ENCODE measurements around the gene HPCAL1. TPM values are rescaled to one million over a fixed set of nuclear protein-coding genes. Genes with fewer than 3 reads are reported as not detected.

Gene HPCAL1
- total and polyA plus RNA-seq, 2 of the 4 experiments (the other 2 are of a cell fraction) = 8.2 to 33.7 TPM

GRCh38 chr2:10377747-10378085 lies 75.0 kb downstream of the HPCAL1 start:
- no peak overlapping the region for H2BK20ac ChIP-seq (ENCODE audit: low read depth, low read length)
- H3K14ac ChIP-seq (replicated peaks; ENCODE audit: low read depth, low read length) = no peak overlapping the region
- H2AK5ac ChIP-seq (ENCODE audit: low read depth, low read length) = no peak overlapping the region
- POLR2A ChIA-PET (ENCODE audit: unreplicated experiment) = no interaction called here
- H4K91ac ChIP-seq (ENCODE audit: insufficient read depth, low read depth, low read length) = no peak overlapping the region
- H3K9me1 ChIP-seq (ENCODE audit: insufficient read depth, low read length) = no peaks in the 10 kb centered on the region
- dilution Hi-C loops (cut with HindIII; ENCODE audit: low sequenced_read_pairs, unreplicated experiment) = no loop called here
- CTCF ChIA-PET = no interaction called here
- H4K8ac ChIP-seq (ENCODE audit: low read depth in 2 of 2, low read length in 2 of 2) = no peak overlapping the region
- peaks cover 8% of the 10 kb centered on the region for H3K4me1 ChIP-seq (ENCODE audit: control insufficient read depth, insufficient read depth, low read length)
- ATAC-seq (ENCODE audit: low read depth) = no peak
- WGBS, 2 experiments (ENCODE audit: extremely low coverage in 2 of 2, insufficient read length in 1 of 2) = 76% methylated on average over 5 of the region's 12 CpGs; no CpG with 5 or more reads in 1 of the 2 experiments
- no peaks in the 10 kb centered on the region; the same call in 1 of the 2 replicates for H3K36me3 ChIP-seq (ENCODE audit: control insufficient read depth, insufficient read depth, low read length)
- no peaks in the 10 kb centered on the region for H3K9me3 ChIP-seq (ENCODE audit: control insufficient read depth, insufficient read depth, low read length)
- no peak overlapping the region for H3K4ac ChIP-seq (ENCODE audit: low read depth, low read length)
- no peak overlapping the region for H3K4me3 ChIP-seq (ENCODE audit: insufficient read depth, low read depth, low read length)
- no peak overlapping the region for H2BK5ac ChIP-seq (ENCODE audit: low read depth, low read length, poor library complexity, severe bottlenecking)
- H3K27ac ChIP-seq (ENCODE audit: insufficient read depth, low read length) = no peak overlapping the region
- H4K20me1 ChIP-seq (ENCODE audit: insufficient read depth, low read length) = peaks cover 25% of the 10 kb centered on the region
- H2AFZ ChIP-seq (replicated peaks; ENCODE audit: low read length, poor library complexity) = no peak overlapping the region
- no peak overlapping the region for H2AK9ac ChIP-seq (replicated peaks; ENCODE audit: low read depth, low read length, poor library complexity)
- no peak overlapping the region for H3K56ac ChIP-seq (ENCODE audit: extremely low read depth, insufficient read depth, low read length)
- H3K27me3 ChIP-seq (ENCODE audit: control insufficient read depth, insufficient read depth, low read length) = no peaks in the 10 kb centered on the region
- no peak overlapping the region for H4K5ac ChIP-seq (ENCODE audit: low read depth, low read length)
- H3K18ac ChIP-seq (ENCODE audit: low read depth, low read length) = no peak overlapping the region
- no peak overlapping the region for H2BK15ac ChIP-seq (ENCODE audit: low read depth, low read length)
- peaks cover 2 to 19% of the 10 kb centered on the region in 2 experiments; a peak in 1 of 4 replicates for H3K79me1 ChIP-seq (ENCODE audit: low read depth in 1 of 2, low read length in 2 of 2)
- H2BK120ac ChIP-seq (ENCODE audit: low read depth, low read length) = no peak overlapping the region
- no TSS peak for BruUV-seq (replicated peaks)
- intact Hi-C loops (cut with micrococcal nuclease) = no loop called here
- no peak overlapping the region for H3K9ac ChIP-seq (ENCODE audit: low read depth, low read length)
- DNase-seq = no peak
- in situ Hi-C loops (cut with MboI; ENCODE audit: low sequenced_read_pairs) = no loop called here
- H3K4me2 ChIP-seq (ENCODE audit: low read depth, low read length) = no peak overlapping the region
- no peak overlapping the region for H3K23ac ChIP-seq (ENCODE audit: low read depth, low read length)
- TF ChIP-seq FOS (IDR thresholded peaks at IDR 0.05; ENCODE audit: low read depth, low read length) (no peak), RFX5 (IDR thresholded peaks at IDR 0.05; ENCODE audit: low read depth, low read length) (no peak), NFE2L2 (IDR thresholded peaks at IDR 0.05; ENCODE audit: low read depth, low read length) (no peak), BHLHE40 (IDR thresholded peaks at IDR 0.05; ENCODE audit: low read depth, low read length) (no peak), CEBPB (IDR thresholded peaks at IDR 0.05; ENCODE audit: low read depth, low read length) (no peak), RAD21 (IDR thresholded peaks at IDR 0.05; ENCODE audit: low read length) (no peak), CHD1 (IDR thresholded peaks at IDR 0.05; ENCODE audit: low read depth, low read length) (no peak), RCOR1 (IDR thresholded peaks at IDR 0.05; ENCODE audit: insufficient replicate concordance, low read length) (no peak), MXI1 (IDR thresholded peaks at IDR 0.05; ENCODE audit: borderline replicate concordance, low read depth, low read length) (no peak), SMC3 (IDR thresholded peaks at IDR 0.05; ENCODE audit: low read depth, low read length) (no peak), POLR2A (IDR thresholded peaks at IDR 0.05; ENCODE audit: low read depth, low read length) (no peak)
- TF ChIP-seq, protein P1, sequence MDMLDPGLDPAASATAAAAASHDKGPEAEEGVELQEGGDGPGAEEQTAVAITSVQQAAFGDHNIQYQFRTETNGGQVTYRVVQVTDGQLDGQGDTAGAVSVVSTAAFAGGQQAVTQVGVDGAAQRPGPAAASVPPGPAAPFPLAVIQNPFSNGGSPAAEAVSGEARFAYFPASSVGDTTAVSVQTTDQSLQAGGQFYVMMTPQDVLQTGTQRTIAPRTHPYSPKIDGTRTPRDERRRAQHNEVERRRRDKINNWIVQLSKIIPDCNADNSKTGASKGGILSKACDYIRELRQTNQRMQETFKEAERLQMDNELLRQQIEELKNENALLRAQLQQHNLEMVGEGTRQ (IDR thresholded peaks at IDR 0.05; ENCODE audit: low read depth, low read length) = no peak
- TF ChIP-seq, protein P2, sequence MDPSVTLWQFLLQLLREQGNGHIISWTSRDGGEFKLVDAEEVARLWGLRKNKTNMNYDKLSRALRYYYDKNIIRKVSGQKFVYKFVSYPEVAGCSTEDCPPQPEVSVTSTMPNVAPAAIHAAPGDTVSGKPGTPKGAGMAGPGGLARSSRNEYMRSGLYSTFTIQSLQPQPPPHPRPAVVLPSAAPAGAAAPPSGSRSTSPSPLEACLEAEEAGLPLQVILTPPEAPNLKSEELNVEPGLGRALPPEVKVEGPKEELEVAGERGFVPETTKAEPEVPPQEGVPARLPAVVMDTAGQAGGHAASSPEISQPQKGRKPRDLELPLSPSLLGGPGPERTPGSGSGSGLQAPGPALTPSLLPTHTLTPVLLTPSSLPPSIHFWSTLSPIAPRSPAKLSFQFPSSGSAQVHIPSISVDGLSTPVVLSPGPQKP (IDR thresholded peaks at IDR 0.05; ENCODE audit: borderline replicate concordance, low read depth, low read length) = no peak
- TF ChIP-seq, protein P3, sequence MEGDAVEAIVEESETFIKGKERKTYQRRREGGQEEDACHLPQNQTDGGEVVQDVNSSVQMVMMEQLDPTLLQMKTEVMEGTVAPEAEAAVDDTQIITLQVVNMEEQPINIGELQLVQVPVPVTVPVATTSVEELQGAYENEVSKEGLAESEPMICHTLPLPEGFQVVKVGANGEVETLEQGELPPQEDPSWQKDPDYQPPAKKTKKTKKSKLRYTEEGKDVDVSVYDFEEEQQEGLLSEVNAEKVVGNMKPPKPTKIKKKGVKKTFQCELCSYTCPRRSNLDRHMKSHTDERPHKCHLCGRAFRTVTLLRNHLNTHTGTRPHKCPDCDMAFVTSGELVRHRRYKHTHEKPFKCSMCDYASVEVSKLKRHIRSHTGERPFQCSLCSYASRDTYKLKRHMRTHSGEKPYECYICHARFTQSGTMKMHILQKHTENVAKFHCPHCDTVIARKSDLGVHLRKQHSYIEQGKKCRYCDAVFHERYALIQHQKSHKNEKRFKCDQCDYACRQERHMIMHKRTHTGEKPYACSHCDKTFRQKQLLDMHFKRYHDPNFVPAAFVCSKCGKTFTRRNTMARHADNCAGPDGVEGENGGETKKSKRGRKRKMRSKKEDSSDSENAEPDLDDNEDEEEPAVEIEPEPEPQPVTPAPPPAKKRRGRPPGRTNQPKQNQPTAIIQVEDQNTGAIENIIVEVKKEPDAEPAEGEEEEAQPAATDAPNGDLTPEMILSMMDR (conservative IDR thresholded peaks at IDR 0.05; ENCODE audit: low read depth, low read length) = no peak
